Ovary (tissue), 3 donors: Measurements from ENCODE around the gene ALK.

Experiments
- CTCF ChIP-seq, 3 donors: fragments of 450-650 bp in 2 of 3; fragments of 200-600 bp in 1 of 3; IDR thresholded peaks; one replicate each; pipeline versions ENCODE4 v1.5.1 to v1.8.0; 2016 to 2022; ENCODE audit warnings: antibody characterized with exemption in 3 of 3, mild to moderate bottlenecking in 1 of 3
- POLR2A ChIP-seq: fragments of 450-650 bp; IDR thresholded peaks from one replicate; pipeline ENCODE4 v1.6.1; 2017; ENCODE audit warnings: antibody characterized with exemption, mild to moderate bottlenecking, moderate library complexity
- donor health status: DM: no; HTN: no; CAD: no.

- no peak for TF ChIP-seq CTCF (IDR thresholded peaks at IDR 0.05)
- no peak for TF ChIP-seq POLR2A
Measured at GRCh38 chr2:29582062-29582461, 339.3 kb downstream of the ALK start.
